Loucy (cell line): ENCODE measurements around the gene SPOCK1.

Experiments
- CTCF ChIP-seq: fragments of 200-600 bp; sonication (generic); conservative IDR thresholded peaks from 2 replicates; pipeline ENCODE4 v1.5.1; 2014; ENCODE audit warnings: mild to moderate bottlenecking, antibody characterized with exemption, low read length
- EZH2phosphoT487 ChIP-seq: fragments of 200-600 bp; IDR thresholded peaks from 2 replicates; pipeline ENCODE4 v1.6.1; 2018; ENCODE audit warnings: antibody characterized with exemption, mild to moderate bottlenecking, moderate library complexity, borderline replicate concordance

- no peak; the same call in 1 of the 2 replicates for TF ChIP-seq CTCF
- TF ChIP-seq EZH2phosphoT487 = no peak
Observed at GRCh38 chr5:137462265-137462590, 36.9 kb downstream of the SPOCK1 start.
